ENCODE measurements around the gene MYO10. TPM values are rescaled to one million over a fixed set of nuclear protein-coding genes. Genes with fewer than 3 reads are reported as not detected.
A peak's percentile ranks its signal among the peaks of the same experiment; 100 is the strongest.

MYO10 gene
- total RNA-seq, 1 donor from 2014 or later: 56.7 TPM

- peaks cover 16% of the 10 kb centered on the region for H3K4me1 Mint-ChIP-seq
- H3K36me3 Mint-ChIP-seq: no peaks in the 10 kb centered on the region
- TF ChIP-seq, protein P1, sequence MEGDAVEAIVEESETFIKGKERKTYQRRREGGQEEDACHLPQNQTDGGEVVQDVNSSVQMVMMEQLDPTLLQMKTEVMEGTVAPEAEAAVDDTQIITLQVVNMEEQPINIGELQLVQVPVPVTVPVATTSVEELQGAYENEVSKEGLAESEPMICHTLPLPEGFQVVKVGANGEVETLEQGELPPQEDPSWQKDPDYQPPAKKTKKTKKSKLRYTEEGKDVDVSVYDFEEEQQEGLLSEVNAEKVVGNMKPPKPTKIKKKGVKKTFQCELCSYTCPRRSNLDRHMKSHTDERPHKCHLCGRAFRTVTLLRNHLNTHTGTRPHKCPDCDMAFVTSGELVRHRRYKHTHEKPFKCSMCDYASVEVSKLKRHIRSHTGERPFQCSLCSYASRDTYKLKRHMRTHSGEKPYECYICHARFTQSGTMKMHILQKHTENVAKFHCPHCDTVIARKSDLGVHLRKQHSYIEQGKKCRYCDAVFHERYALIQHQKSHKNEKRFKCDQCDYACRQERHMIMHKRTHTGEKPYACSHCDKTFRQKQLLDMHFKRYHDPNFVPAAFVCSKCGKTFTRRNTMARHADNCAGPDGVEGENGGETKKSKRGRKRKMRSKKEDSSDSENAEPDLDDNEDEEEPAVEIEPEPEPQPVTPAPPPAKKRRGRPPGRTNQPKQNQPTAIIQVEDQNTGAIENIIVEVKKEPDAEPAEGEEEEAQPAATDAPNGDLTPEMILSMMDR (IDR thresholded peaks at IDR 0.05; ENCODE audit: unreplicated experiment): no peak
- H3K27me3 Mint-ChIP-seq (ENCODE audit: low read depth): no peaks in the 10 kb centered on the region
- H3K9me3 Mint-ChIP-seq: no peaks in the 10 kb centered on the region
- no peak for DNase-seq (ENCODE audit: low spot score in 2 of 2, unreplicated experiment in 2 of 2)
- no peak overlapping the region for H3K27ac Mint-ChIP-seq
- no peak overlapping the region for H3K4me3 Mint-ChIP-seq
Measured at GRCh38 chr5:16857635-16858034, 78.5 kb downstream of the MYO10 start.

GRCh38 chr5:16856531-16856930 is 79.6 kb downstream of the MYO10 start:
- no peak for DNase-seq (ENCODE audit: low spot score in 2 of 2, unreplicated experiment in 2 of 2)
- Mint-ChIP-seq H3K27ac (peak overlapping the region; percentile 30), H3K36me3 (no peaks in the 10 kb centered on the region), H3K9me3 (no peaks in the 10 kb centered on the region), H3K4me3 (no peak overlapping the region), H3K27me3 (ENCODE audit: low read depth) (no peaks in the 10 kb centered on the region), H3K4me1 (peaks cover 22% of the 10 kb centered on the region)
- TF ChIP-seq, protein P1 (IDR thresholded peaks at IDR 0.05; ENCODE audit: unreplicated experiment): no peak

- Mint-ChIP-seq H3K4me3 (no peak overlapping the region), H3K36me3 (no peaks in the 10 kb centered on the region), H3K9me3 (no peaks in the 10 kb centered on the region), H3K27ac (peak overlapping the region; percentile 30), H3K4me1 (peaks cover 22% of the 10 kb centered on the region), H3K27me3 (ENCODE audit: low read depth) (no peaks in the 10 kb centered on the region)
- no peak for DNase-seq (ENCODE audit: low spot score in 2 of 2, unreplicated experiment in 2 of 2)
- TF ChIP-seq, protein P1 (IDR thresholded peaks at IDR 0.05; ENCODE audit: unreplicated experiment): no peak
Measured at GRCh38 chr5:16855898-16856297, 80.2 kb downstream of the MYO10 start.

- DNase-seq (ENCODE audit: low spot score in 2 of 2, unreplicated experiment in 2 of 2): no peak
- H3K9me3 Mint-ChIP-seq: no peaks in the 10 kb centered on the region
- H3K4me3 Mint-ChIP-seq: no peak overlapping the region
- H3K27ac Mint-ChIP-seq: peak overlapping the region; percentile 14
- TF ChIP-seq, protein P1 (IDR thresholded peaks at IDR 0.05; ENCODE audit: unreplicated experiment): no peak
- no peaks in the 10 kb centered on the region for H3K36me3 Mint-ChIP-seq
- H3K27me3 Mint-ChIP-seq (ENCODE audit: low read depth): no peaks in the 10 kb centered on the region
- peaks cover 22% of the 10 kb centered on the region for H3K4me1 Mint-ChIP-seq
Measured at GRCh38 chr5:16855485-16855884, 80.6 kb downstream of the MYO10 start.

DNA sequence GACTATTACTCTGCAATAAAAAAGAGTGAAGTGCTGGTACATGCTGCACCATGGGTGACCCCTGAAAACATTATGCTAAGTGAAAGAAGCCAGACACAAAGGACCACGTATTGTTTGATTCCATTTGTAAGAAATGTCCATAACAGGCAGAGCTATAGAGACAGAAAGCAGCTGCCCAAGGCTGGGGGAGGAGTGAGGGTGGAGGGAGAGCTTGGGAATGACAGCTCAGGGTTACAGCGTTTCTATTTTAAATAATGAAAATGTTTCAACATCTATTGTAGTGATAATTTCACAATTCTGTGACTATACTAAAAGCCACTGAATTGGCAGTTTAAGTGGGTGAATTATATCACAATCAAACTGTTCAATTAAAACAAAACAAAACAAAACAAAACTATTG is 81.7 kb downstream of the MYO10 start:
- H3K36me3 Mint-ChIP-seq: no peaks in the 10 kb centered on the region
- peaks cover 21% of the 10 kb centered on the region for H3K4me1 Mint-ChIP-seq
- no peaks in the 10 kb centered on the region for H3K27me3 Mint-ChIP-seq (ENCODE audit: low read depth)
- H3K9me3 Mint-ChIP-seq: no peaks in the 10 kb centered on the region
- no peak for DNase-seq (ENCODE audit: low spot score in 2 of 2, unreplicated experiment in 2 of 2)
- TF ChIP-seq, protein P1 (IDR thresholded peaks at IDR 0.05; ENCODE audit: unreplicated experiment): no peak
- no peak overlapping the region for H3K4me3 Mint-ChIP-seq
- no peak overlapping the region for H3K27ac Mint-ChIP-seq

DNA sequence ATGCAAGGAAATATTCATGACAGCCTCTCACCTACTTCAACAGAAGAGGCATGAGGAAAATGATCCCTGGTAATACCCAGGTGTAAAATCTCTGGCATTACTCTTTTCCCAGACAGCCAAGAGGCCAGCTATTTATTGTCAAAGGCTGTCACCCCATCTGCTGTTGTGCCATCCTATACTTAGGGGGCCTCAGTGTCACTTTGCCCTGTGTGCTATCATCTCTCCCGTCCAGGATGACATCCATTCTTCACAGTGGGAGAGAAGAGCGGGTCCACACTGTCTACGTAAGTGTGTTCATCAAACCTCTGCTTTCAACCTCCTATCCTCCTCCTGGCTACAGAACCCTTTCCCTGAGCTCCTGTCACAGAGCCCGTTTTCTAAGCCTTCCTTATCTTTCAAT is 82.6 kb downstream of the MYO10 start:
- H3K9me3 Mint-ChIP-seq: no peaks in the 10 kb centered on the region
- H3K4me1 Mint-ChIP-seq: peaks cover 21% of the 10 kb centered on the region
- DNase-seq (ENCODE audit: low spot score in 2 of 2, unreplicated experiment in 2 of 2): no peak
- no peak overlapping the region for H3K27ac Mint-ChIP-seq
- H3K4me3 Mint-ChIP-seq: no peak overlapping the region
- no peaks in the 10 kb centered on the region for H3K27me3 Mint-ChIP-seq (ENCODE audit: low read depth)
- TF ChIP-seq, protein P1 (IDR thresholded peaks at IDR 0.05; ENCODE audit: unreplicated experiment): no peak
- H3K36me3 Mint-ChIP-seq: no peaks in the 10 kb centered on the region
